ENCODE results near the gene C19orf85.
A peak's percentile ranks its signal among the peaks of the same experiment; 100 is the strongest.

Gene C19orf85

DNA sequence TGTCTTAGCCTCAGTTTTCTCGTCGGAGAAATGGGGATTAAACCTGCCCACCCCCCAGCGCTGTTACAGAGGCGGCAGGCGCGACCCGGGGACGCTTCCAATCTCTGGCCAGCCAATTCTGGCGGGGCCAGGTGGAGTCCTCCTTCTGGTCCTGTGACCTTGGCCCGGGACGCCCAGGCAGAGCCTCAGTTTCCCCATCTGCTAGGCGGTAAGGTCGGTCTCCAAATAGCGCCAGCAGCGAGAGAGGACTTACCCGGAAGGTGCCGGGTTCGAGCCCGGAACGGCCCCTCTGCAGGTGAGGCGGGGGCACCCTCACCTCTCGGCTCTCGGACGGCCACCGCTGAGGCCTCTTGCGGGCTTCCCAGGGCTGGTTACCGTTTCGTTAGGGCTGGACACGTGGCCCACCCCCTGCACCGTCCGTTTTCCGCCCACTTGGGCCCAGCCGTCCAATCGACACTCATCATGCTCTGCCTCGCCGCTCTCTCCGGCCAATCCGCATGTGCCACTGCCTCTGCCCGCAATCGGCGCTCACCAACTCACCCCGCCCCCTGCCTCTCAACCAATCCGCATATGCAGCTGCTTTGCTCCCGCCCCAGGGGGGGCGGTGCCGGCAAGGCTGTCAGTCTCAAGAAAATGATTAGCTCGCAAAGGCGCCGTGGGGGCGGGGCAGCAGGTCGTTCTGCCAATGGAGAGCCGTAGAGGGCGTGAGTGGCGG is 3.1 kb downstream of the C19orf85 start, which contains the start of gene ISOC2:
Gene ISOC2, minus strand, starts transcription at position 384 of the 715 bp plus-strand sequence. CDS start 5,156 bp downstream, outside the sequence.
- Mint-ChIP-seq H3K36me3 (ENCODE audit: low read depth) (peaks cover 2% of the 10 kb centered on the region), H3K27me3 (peaks cover 2% of the 10 kb centered on the region), H3K4me1 (peaks cover 22% of the 10 kb centered on the region), H3K4me3 (peak within 1 kb of the TSS; percentile 83), H3K27ac (peak within 1 kb of the TSS; percentile 95), H3K9me3 (no peaks in the 10 kb centered on the region)
- peak; percentile 100 for DNase-seq
- ATAC-seq: peak; percentile 94

DNA sequence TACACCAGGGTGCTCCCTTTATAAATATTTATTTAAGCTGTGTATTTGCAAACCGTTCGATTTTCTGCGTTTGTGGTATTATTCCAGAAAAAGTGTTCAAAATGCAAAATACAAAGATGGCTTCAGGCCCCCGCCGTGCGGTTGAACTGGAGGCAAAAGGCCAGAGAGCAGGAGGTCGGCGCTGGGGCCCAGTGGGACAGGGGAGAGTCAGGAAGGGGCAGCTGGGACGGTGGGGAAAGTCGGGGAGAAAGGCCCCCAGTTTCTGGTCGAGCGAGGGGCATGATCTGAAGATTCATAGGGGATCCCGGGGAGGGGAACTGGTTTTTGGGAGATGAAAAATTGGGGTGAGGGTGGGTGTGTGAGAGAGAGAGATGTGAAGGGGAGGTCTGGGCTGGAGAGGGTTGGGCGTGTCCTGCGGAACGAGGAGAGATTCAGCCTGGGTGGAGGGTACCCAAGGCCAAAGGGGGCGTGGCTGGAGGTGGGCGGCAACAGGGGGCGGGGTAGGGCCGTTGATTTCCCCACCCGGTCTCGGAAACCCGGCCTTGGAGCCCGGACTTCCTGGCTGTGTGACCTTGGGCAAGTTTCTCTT is 3.8 kb downstream of the C19orf85 start:
- Mint-ChIP-seq H3K9me3 (no peaks in the 10 kb centered on the region), H3K27ac (peak overlapping the region; percentile 95), H3K36me3 (ENCODE audit: low read depth) (peaks cover 2% of the 10 kb centered on the region), H3K27me3 (peaks cover 2% of the 10 kb centered on the region), H3K4me1 (peaks cover 22% of the 10 kb centered on the region), H3K4me3 (peak overlapping the region; percentile 83)
- peak; percentile 66 for DNase-seq
- no peak for ATAC-seq

DNA sequence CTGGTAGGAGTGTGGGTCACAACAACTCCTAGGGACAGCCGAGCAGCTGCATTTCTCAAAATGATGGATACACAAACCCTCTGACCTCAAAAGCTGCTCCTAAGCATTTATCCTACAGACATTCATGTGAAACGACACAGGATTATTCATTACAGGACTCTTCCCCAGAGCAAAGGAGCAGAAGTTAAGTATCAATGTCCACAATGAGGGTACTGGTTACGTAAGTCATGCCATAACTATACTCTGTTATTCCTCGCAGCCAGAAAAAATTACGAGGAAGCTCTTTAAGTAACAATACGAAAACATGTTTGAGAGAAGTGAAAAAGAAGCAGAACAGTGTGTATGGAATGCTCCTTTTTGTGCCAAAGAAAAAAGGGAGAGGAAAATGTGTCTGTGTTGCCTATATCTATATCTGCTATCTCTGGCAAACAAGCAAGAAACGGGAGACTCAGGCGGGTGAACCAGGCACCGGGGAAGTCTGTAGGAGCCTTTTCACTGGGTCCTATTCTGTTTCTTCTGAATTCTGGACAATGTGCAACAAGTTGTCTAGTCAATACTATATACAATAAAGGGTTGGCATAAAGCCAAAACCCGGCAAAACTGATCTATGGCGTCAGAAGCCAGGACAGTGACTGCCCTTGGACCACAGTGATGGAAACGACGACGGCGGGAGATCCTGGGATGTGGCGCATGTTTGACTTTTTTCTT is 4.4 kb downstream of the C19orf85 start:
- Mint-ChIP-seq H3K27me3 (peaks cover 2% of the 10 kb centered on the region), H3K36me3 (ENCODE audit: low read depth) (peaks cover 2% of the 10 kb centered on the region), H3K4me1 (peaks cover 22% of the 10 kb centered on the region), H3K27ac (peak overlapping the region; percentile 41), H3K9me3 (no peaks in the 10 kb centered on the region), H3K4me3 (peak overlapping the region; percentile 83)
- DNase-seq (no peak), ATAC-seq (no peak)

GRCh38 chr19:55459551-55459949 is 5.0 kb downstream of the C19orf85 start:
- no peaks in the 10 kb centered on the region for H3K9me3 Mint-ChIP-seq
- H3K36me3 Mint-ChIP-seq (ENCODE audit: low read depth): peaks cover 2% of the 10 kb centered on the region
- no peak overlapping the region for H3K27ac Mint-ChIP-seq
- peaks cover 2% of the 10 kb centered on the region for H3K27me3 Mint-ChIP-seq
- H3K4me1 Mint-ChIP-seq: peaks cover 22% of the 10 kb centered on the region
- DNase-seq (no peak), ATAC-seq (no peak)
- H3K4me3 Mint-ChIP-seq: peak overlapping the region; percentile 83

DNA sequence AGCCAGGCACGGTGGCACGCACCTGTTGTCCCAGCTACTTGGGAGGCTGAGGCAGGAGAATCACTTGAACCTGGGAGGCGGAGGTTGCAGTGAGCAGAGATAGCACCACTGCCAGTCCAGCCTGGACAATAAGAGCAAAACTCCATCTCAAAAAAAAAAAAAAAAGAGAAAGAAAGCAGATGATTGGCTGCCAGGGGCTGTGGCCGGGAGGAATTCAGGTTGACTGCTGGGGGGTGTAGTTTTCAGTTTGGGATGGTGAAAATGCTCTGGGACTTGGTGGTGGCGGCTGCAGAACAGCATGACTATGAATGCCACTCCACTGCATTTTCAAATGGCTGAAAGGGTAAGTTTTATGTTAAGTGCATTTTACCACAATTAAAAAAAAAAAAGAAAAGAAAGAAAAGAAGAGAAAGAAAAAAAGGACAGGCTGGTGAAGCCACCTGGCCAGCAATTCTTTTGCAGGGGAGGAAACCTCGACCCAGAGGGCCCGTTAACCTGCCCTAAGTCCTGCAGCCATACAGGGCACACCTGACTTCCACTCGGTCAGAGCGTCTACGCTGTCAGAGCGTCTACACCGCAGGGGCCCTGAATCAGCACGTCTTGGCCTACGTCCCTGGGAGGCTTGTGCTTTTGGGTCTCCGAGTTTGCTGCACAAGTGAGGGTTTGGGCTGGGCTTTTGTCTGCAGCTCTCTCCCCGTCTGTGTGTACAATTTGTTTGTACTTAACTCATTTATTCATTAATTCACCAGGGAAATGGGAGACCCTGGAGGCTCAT is 6.7 kb downstream of the C19orf85 start:
- Mint-ChIP-seq H3K4me1 (peaks cover 33% of the 10 kb centered on the region), H3K27ac (no peak overlapping the region), H3K27me3 (peaks cover 15% of the 10 kb centered on the region), H3K9me3 (no peaks in the 10 kb centered on the region), H3K4me3 (no peak overlapping the region), H3K36me3 (ENCODE audit: low read depth) (peaks cover 10% of the 10 kb centered on the region)
- no peak for ATAC-seq
- no peak for DNase-seq

- no peak for DNase-seq
- H3K4me3 Mint-ChIP-seq: no peak overlapping the region
- no peaks in the 10 kb centered on the region for H3K9me3 Mint-ChIP-seq
- H3K36me3 Mint-ChIP-seq (ENCODE audit: low read depth): peaks cover 9% of the 10 kb centered on the region
- peaks cover 21% of the 10 kb centered on the region for H3K27me3 Mint-ChIP-seq
- H3K4me1 Mint-ChIP-seq: peaks cover 30% of the 10 kb centered on the region
- no peak for ATAC-seq
- H3K27ac Mint-ChIP-seq: no peak overlapping the region
These were observed 8.2 kb downstream of the C19orf85 start for GRCh38 chr19:55456347-55456746.

DNA sequence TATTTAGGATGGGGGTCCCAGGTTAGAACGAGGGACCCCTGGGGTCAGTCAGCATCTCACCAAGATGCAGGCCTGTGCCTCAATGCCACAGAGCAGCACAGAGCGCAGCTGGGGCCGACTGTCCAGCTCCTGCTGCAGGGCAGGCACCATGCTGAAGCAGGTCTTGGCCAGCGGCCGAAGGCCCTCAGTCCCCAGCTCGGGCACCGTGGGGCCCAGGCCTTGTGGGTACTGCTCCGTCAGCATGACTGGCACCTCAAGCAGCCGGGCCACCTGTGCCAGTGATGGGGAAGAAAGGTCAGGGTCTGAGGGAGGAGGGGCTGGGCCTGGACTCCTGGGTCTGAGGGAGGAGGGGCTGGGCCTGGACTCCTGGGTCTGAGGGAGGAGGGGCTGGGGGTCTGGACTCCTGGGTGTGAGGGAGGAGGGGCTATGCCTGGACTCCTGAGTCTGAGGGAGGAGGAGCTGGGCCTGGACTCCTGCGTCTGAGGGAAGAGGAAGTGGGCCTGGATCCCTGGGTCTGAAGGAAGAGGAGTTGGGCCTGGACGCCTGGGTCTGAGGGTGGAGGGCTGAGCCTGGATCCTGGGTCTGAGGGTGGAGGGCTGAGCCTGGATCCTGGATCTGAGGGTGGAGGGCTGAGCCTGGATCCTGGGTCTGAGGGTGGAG is 8.8 kb downstream of the C19orf85 start:
- DNase-seq (no peak), ATAC-seq (no peak)
- H3K36me3 Mint-ChIP-seq (ENCODE audit: low read depth): peaks cover 9% of the 10 kb centered on the region
- H3K4me3 Mint-ChIP-seq: no peak overlapping the region
- no peaks in the 10 kb centered on the region for H3K9me3 Mint-ChIP-seq
- H3K27me3 Mint-ChIP-seq: peaks cover 25% of the 10 kb centered on the region
- H3K4me1 Mint-ChIP-seq: peaks cover 27% of the 10 kb centered on the region
- H3K27ac Mint-ChIP-seq: no peak overlapping the region

- H3K9me3 Mint-ChIP-seq: no peaks in the 10 kb centered on the region
- no peak for ATAC-seq
- DNase-seq: peak; percentile 62
These were observed 9.7 kb downstream of the C19orf85 start for GRCh38 chr19:55454787-55455243.

GRCh38 chr19:55453511-55454260 is 10.9 kb downstream of the C19orf85 start:
- H3K27me3 Mint-ChIP-seq: peaks cover 29% of the 10 kb centered on the region
- H3K36me3 Mint-ChIP-seq (ENCODE audit: low read depth): peaks cover 9% of the 10 kb centered on the region
- no peak overlapping the region for H3K4me3 Mint-ChIP-seq
- H3K9me3 Mint-ChIP-seq: no peaks in the 10 kb centered on the region
- DNase-seq (no peak), ATAC-seq (no peak)
- peaks cover 16% of the 10 kb centered on the region for H3K4me1 Mint-ChIP-seq
- peak overlapping the region; percentile 12 for H3K27ac Mint-ChIP-seq

More at GRCh38 chr19:55454787-55455243, 9.7 kb downstream of the C19orf85 start:
- Mint-ChIP-seq H3K4me3 (no peak overlapping the region), H3K4me1 (peaks cover 19% of the 10 kb centered on the region), H3K27ac (no peak overlapping the region), H3K27me3 (peaks cover 29% of the 10 kb centered on the region), H3K36me3 (ENCODE audit: low read depth) (peaks cover 9% of the 10 kb centered on the region)

GRCh38 chr19:55452749-55453346 is 11.7 kb downstream of the C19orf85 start:
- H3K4me3 Mint-ChIP-seq: no peak overlapping the region
- peaks cover 16% of the 10 kb centered on the region for H3K4me1 Mint-ChIP-seq
- peaks cover 29% of the 10 kb centered on the region for H3K27me3 Mint-ChIP-seq
- ATAC-seq (peak; percentile 38), DNase-seq (no peak)
- H3K36me3 Mint-ChIP-seq (ENCODE audit: low read depth): peaks cover 9% of the 10 kb centered on the region
- no peaks in the 10 kb centered on the region for H3K9me3 Mint-ChIP-seq
- H3K27ac Mint-ChIP-seq: no peak overlapping the region

- Mint-ChIP-seq H3K36me3 (ENCODE audit: low read depth) (peaks cover 9% of the 10 kb centered on the region), H3K4me1 (peaks cover 16% of the 10 kb centered on the region), H3K9me3 (no peaks in the 10 kb centered on the region), H3K4me3 (peak overlapping the region; percentile 35), H3K27ac (no peak overlapping the region), H3K27me3 (peaks cover 29% of the 10 kb centered on the region)
- no peak for DNase-seq
- no peak for ATAC-seq
These were observed 12.4 kb downstream of the C19orf85 start for GRCh38 chr19:55451965-55452748.

GRCh38 chr19:55451163-55451964 is 13.2 kb downstream of the C19orf85 start:
- peaks cover 16% of the 10 kb centered on the region for H3K4me1 Mint-ChIP-seq
- no peak overlapping the region for H3K27ac Mint-ChIP-seq
- peaks cover 29% of the 10 kb centered on the region for H3K27me3 Mint-ChIP-seq
- ATAC-seq (no peak), DNase-seq (no peak)
- peaks cover 9% of the 10 kb centered on the region for H3K36me3 Mint-ChIP-seq (ENCODE audit: low read depth)
- H3K4me3 Mint-ChIP-seq: peak overlapping the region; percentile 35
- no peaks in the 10 kb centered on the region for H3K9me3 Mint-ChIP-seq
